SK-N-SH (cell line): ENCODE measurements around the gene EFCAB14. TPM values are rescaled to one million over a fixed set of nuclear protein-coding genes. Genes with fewer than 3 reads are reported as not detected.

Experiments
- CTCF ChIA-PET: fragments of 300-600, 350-600 bp; formaldehyde crosslinking; extraction: SDS; loops from one replicate; lab custom pipeline; 2021; lab: Yijun Ruan, JAX
- POLR2A ChIA-PET: fragments of 350-600 bp; sonication (Branson Sonifier 250); formaldehyde crosslinking; extraction: SDS; loops from one replicate; lab custom pipeline; 2020; ENCODE audit warnings: antibody characterized with exemption, inconsistent platforms; lab: Yijun Ruan, JAX
- DNase-seq: peaks from one replicate; pipeline ENCODE4 v3.0.0; 2012
- H2AFZ ChIP-seq: fragments of 200-600 bp; sonication (generic); 2 replicates; pipeline ENCODE4 v1.8.1; 2016; ENCODE audit warnings: antibody characterized with exemption, mild to moderate bottlenecking, low read depth
- H3F3A ChIP-seq: fragments of 200-600 bp; sonication (generic); replicated peaks from 2 replicates; pipeline ENCODE3; 2016; ENCODE audit warnings: antibody characterized with exemption, mild to moderate bottlenecking; ENCODE audit not compliant: insufficient read depth
- H3K27ac ChIP-seq, 2 experiments: fragments of 200-500 bp in 1 of 2; fragments of 200-600 bp in 1 of 2; sonication (Bioruptor generic) in 1 of 2; sonication (generic), shearing (Covaris generic) in 1 of 2; 2 replicates each; pipeline versions ENCODE4 v1.5.1 to v1.6.1; 2014 to 2016; ENCODE audit warnings: low read depth in 2 of 2, inconsistent platforms in 1 of 2, low read length in 1 of 2, mild to moderate bottlenecking in 1 of 2, mixed read lengths in 1 of 2
- H3K27me3 ChIP-seq: fragments of 200-600 bp; sonication (generic), shearing (Covaris generic); 2 replicates; pipeline ENCODE4 v1.6.1; 2016; ENCODE audit warnings: mixed run types; ENCODE audit not compliant: insufficient read depth
- H3K36me3 ChIP-seq, 2 experiments: fragments of 200-500 bp in 1 of 2; fragments of 200-600 bp in 1 of 2; sonication (Bioruptor generic) in 1 of 2; sonication (generic) in 1 of 2; replicated peaks in 1 of 2; 2 replicates each; pipeline versions ENCODE3 to v1.5.1; 2014 to 2016; ENCODE audit warnings: low read length in 1 of 2, mild to moderate bottlenecking in 1 of 2; ENCODE audit not compliant: insufficient read depth in 2 of 2, control insufficient read depth in 1 of 2
- H3K4me1 ChIP-seq, 2 experiments: fragments of 200-500 bp in 1 of 2; fragments of 200-600 bp in 1 of 2; sonication (Bioruptor generic) in 1 of 2; sonication (generic), shearing (Covaris generic) in 1 of 2; 2 replicates each; pipeline versions ENCODE4 v1.5.1 to v1.6.1; 2014 to 2016; ENCODE audit warnings: low read depth in 1 of 2, low read length in 1 of 2, mixed run types in 1 of 2; ENCODE audit not compliant: insufficient read depth in 2 of 2, control insufficient read depth in 1 of 2
- H3K4me2 ChIP-seq: fragments of 200-600 bp; sonication (generic), shearing (Covaris generic); 2 replicates; pipeline ENCODE4 v1.6.1; 2017; ENCODE audit warnings: mixed run types
- H3K4me3 ChIP-seq, 2 experiments: fragments of 200-500 bp in 1 of 2; fragments of 200-600 bp in 1 of 2; sonication (Bioruptor generic) in 1 of 2; sonication (generic), shearing (Covaris generic) in 1 of 2; 2 replicates each; pipeline versions ENCODE4 v1.5.1 to v1.8.1; 2014 to 2016; ENCODE audit warnings: low read depth in 2 of 2, inconsistent platforms in 1 of 2, low read length in 1 of 2, mild to moderate bottlenecking in 1 of 2, mixed read lengths in 1 of 2, moderate library complexity in 1 of 2
- H3K79me2 ChIP-seq: fragments of 200-600 bp; sonication (generic); 2 replicates; pipeline ENCODE4 v1.8.1; 2017; ENCODE audit warnings: mild to moderate bottlenecking; ENCODE audit not compliant: insufficient read depth
- H3K9ac ChIP-seq: fragments of 200-600 bp; sonication (generic); 2 replicates; pipeline ENCODE4 v1.6.1; 2017; ENCODE audit warnings: mixed run types
- H3K9me2 ChIP-seq: fragments of 200-600 bp; sonication (generic); 2 replicates; pipeline ENCODE4 v1.6.1; 2017; ENCODE audit warnings: mixed run types
- H3K9me3 ChIP-seq: fragments of 200-600 bp; sonication (generic); 2 replicates; pipeline ENCODE4 v1.6.1; 2017; ENCODE audit warnings: mixed run types, mild to moderate bottlenecking, moderate library complexity
- H4K20me1 ChIP-seq: fragments of 200-600 bp; sonication (generic); 2 replicates; pipeline ENCODE4 v1.6.1; 2017; ENCODE audit warnings: mild to moderate bottlenecking, mixed run types; ENCODE audit not compliant: insufficient read depth
- NFIC ChIP-seq: IDR thresholded peaks from 2 replicates; pipeline ENCODE4 v1.4.0; 2012; ENCODE audit warnings: borderline replicate concordance
- RXRA ChIP-seq: IDR thresholded peaks from 2 replicates; pipeline ENCODE4 v1.4.0; 2012; ENCODE audit warnings: low read depth, mild to moderate bottlenecking, borderline replicate concordance
- TCF12 ChIP-seq: IDR thresholded peaks from 2 replicates; pipeline ENCODE4 v1.4.0; 2012
- WGBS: methylation state at CpG from one replicate; pipeline ENCODE4 v1.1.6; 2017; ENCODE audit warnings: low lambda C conversion rate; 5-methylcytosine and 5-hydroxymethylcytosine counted together
- polyA plus RNA-seq, 3 experiments: library from polyadenylated mRNA; depleted of rRNA; stranded (reverse); fragments of >200 nt; gene quantifications; 2 replicates each; pipeline ENCODE4 v1.2.3, GENCODE V29; 2012
- TF ChIP-seq, protein P1 (sequence below): IDR thresholded peaks from 2 replicates; pipeline ENCODE4; 2012
- TF ChIP-seq, protein P2 (sequence below): fragments of 200-600 bp; sonication (generic); IDR thresholded peaks from 2 replicates; pipeline ENCODE4 v1.6.1; 2017; ENCODE audit warnings: antibody characterized with exemption, mild to moderate bottlenecking, moderate library complexity

EFCAB14 gene
- polyA plus RNA-seq, 1 of the 3 experiments (the other 2 are of a cell fraction) = 13.6 TPM

DNA sequence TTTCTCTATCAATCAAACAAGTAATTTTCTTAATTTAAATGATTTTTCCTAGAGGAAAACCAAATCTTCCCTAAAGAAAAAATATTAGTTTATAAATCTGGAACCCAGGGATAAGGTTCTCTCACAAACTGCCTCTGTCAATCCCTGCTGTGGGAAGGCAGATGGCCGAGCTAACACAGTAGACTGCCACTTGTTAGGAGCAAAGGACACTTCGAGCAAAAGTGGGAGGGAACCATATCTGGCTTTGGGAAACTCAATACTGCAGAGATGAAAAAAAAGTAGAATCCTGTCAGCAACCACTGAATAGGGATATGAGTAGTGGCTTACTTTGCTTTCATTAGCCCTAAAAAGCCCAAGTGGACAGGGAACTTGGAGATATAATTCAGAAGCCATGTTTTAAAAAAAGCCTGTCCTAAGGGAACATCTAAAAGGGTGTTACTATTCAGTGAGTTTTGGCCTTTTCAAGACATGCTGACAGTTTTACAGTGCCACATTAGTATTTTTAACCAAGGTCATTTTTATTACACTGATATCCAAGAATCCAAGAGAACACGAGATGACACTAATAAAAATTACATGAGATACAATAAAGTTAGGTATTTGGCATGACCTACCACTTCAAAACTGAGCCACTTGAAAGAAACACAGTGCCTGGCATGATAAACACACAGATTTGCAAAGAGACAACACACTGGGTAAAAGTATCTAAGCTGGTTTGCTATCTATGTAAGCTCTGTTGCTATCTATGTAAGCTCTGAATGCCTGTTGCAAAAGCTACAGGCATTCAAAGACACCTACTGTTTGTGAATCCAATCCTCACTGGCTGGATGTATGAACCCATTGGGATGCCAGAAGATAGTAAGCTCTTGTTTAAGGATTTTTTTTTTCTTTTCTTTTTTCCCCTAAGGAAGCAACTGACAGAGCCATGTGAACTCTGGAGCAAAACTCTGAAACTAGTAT lies 25.8 kb downstream of the EFCAB14 start:
- no peaks in the 10 kb centered on the region for H3F3A ChIP-seq
- H3K79me2 ChIP-seq = peaks cover 18% of the 10 kb centered on the region; the same call in 1 of the 2 replicates
- H3K9me3 ChIP-seq = no peaks in the 10 kb centered on the region
- POLR2A ChIA-PET = no interaction called here
- WGBS = 54% methylated on average over 3 of the region's 3 CpGs
- peaks cover 0 to 31% of the 10 kb centered on the region in 2 experiments; a peak in 2 of 4 replicates for H3K4me1 ChIP-seq
- H3K27ac ChIP-seq = 0 out of 4 replicates have a peak overlapping the region, but pooled peaks of 1 of the 2 experiments have one; percentile 9
- no peak overlapping the region for H2AFZ ChIP-seq
- no peak overlapping the region for H3K4me3 ChIP-seq
- CTCF ChIA-PET = no interaction called here
- no peaks in the 10 kb centered on the region for H4K20me1 ChIP-seq
- no peak for DNase-seq
- no peaks in the 10 kb centered on the region for H3K27me3 ChIP-seq
- TF ChIP-seq RXRA = no peak
- H3K9me2 ChIP-seq = no peaks in the 10 kb centered on the region
- H3K36me3 ChIP-seq = peaks cover 58 to 72% of the 10 kb centered on the region in 2 experiments
- H3K9ac ChIP-seq = no peak overlapping the region
- H3K4me2 ChIP-seq = no peak overlapping the region

DNA sequence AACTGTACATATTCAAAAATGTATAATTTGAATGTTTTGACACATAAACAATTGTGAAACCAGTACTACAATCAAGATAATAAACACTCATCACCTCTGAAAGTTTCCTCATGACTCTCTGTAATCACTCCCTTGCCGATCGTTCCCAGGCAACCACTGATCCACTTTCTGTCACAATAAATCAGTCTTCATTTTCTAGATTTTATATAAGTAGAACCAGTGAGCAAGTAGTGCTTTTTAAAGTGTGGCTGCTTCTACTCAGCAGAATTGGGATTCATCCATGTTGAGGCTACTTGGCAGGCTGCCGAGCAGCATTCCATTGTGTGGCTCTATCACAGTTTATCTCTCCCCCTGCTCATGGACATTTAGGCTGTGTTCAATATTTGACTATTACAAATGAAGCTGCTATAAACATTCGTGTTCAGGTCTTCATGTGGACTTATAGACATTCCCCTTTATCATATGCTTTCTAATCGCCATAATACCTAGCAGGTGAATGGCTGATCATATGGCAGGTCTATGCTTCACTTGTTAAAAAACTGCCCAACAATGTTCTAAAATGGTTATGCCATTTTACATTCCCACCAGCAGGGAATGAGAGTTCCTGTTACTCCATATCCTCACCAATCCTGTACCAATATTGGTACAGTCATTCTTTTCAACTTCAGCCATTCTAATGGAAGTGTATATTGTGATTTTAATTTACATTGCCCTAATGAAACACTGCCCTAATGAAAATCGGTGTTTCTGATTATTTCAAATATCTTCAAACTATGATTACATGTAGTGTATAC lies 26.7 kb downstream of the EFCAB14 start:
- DNase-seq = no peak
- Histone ChIP-seq H3K36me3 (peaks cover 59 to 77% of the 10 kb centered on the region in 2 experiments), H3K27ac (0 out of 4 replicates have a peak overlapping the region, but pooled peaks of 1 of the 2 experiments have one; percentile 9), H3F3A (peaks cover 4% of the 10 kb centered on the region), H4K20me1 (peaks cover under 1% of the 10 kb centered on the region; the same call in 1 of the 2 replicates), H3K79me2 (peaks cover 18% of the 10 kb centered on the region; the same call in 1 of the 2 replicates), H3K9me2 (no peaks in the 10 kb centered on the region), H3K9ac (no peak overlapping the region), H3K9me3 (no peaks in the 10 kb centered on the region), H2AFZ (no peak overlapping the region), H3K27me3 (no peaks in the 10 kb centered on the region), H3K4me1 (peaks cover 2 to 40% of the 10 kb centered on the region in 2 experiments; a peak in 3 of 4 replicates), H3K4me3 (no peak overlapping the region), H3K4me2 (no peak overlapping the region)
- CTCF ChIA-PET = no interaction called here
- WGBS = 89% methylated on average over 6 of the region's 6 CpGs
- POLR2A ChIA-PET = no interaction called here
- TF ChIP-seq, protein P1, sequence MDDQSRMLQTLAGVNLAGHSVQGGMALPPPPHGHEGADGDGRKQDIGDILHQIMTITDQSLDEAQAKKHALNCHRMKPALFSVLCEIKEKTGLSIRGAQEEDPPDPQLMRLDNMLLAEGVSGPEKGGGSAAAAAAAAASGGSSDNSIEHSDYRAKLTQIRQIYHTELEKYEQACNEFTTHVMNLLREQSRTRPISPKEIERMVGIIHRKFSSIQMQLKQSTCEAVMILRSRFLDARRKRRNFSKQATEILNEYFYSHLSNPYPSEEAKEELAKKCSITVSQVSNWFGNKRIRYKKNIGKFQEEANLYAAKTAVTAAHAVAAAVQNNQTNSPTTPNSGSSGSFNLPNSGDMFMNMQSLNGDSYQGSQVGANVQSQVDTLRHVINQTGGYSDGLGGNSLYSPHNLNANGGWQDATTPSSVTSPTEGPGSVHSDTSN = peak; percentile 44; the same call in 1 of the 2 replicates
- TF ChIP-seq, protein P2, sequence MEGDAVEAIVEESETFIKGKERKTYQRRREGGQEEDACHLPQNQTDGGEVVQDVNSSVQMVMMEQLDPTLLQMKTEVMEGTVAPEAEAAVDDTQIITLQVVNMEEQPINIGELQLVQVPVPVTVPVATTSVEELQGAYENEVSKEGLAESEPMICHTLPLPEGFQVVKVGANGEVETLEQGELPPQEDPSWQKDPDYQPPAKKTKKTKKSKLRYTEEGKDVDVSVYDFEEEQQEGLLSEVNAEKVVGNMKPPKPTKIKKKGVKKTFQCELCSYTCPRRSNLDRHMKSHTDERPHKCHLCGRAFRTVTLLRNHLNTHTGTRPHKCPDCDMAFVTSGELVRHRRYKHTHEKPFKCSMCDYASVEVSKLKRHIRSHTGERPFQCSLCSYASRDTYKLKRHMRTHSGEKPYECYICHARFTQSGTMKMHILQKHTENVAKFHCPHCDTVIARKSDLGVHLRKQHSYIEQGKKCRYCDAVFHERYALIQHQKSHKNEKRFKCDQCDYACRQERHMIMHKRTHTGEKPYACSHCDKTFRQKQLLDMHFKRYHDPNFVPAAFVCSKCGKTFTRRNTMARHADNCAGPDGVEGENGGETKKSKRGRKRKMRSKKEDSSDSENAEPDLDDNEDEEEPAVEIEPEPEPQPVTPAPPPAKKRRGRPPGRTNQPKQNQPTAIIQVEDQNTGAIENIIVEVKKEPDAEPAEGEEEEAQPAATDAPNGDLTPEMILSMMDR = peak; percentile 45
- TF ChIP-seq NFIC (peak; percentile 21; the same call in 1 of the 2 replicates), TCF12 (no peak)
